ENCODE results near the gene DCTN5. TPM values are rescaled to one million over a fixed set of nuclear protein-coding genes. Genes with fewer than 3 reads are reported as not detected.

The DCTN5 gene
- 91.0 and 101 TPM in 2 replicates for total RNA-seq (2022)
- Bru-seq, nascent RNA = percentile 85 among the genes with signal in this experiment
- BruChase-seq, experiment 1, labeled RNA remaining after a 2-hour chase = percentile 91 among the genes with signal in this experiment
- BruChase-seq, experiment 2, labeled RNA remaining after a 6-hour chase = percentile 94 among the genes with signal in this experiment
- long read RNA-seq, full-length matches to known transcripts = 86 of 100 reads
- long read RNA-seq, partial matches to known transcripts = 2 of 100 reads
- long read RNA-seq, other reads (novel, unspliced or antisense) = 12 of 100 reads

- DNase-seq = peak; percentile 90 to 93
- Mint-ChIP-seq H3K9me3 (ENCODE audit: unreplicated experiment) (no peaks in the 10 kb centered on the region), H3K4me1 (ENCODE audit: low read depth, unreplicated experiment) (peaks cover 7% of the 10 kb centered on the region), H3K27ac (ENCODE audit: unreplicated experiment) (peak within 1 kb of the TSS; percentile 93), H3K4me3 (ENCODE audit: unreplicated experiment) (peak within 1 kb of the TSS; percentile 96), H3K27me3 (ENCODE audit: insufficient read depth, unreplicated experiment) (no peaks in the 10 kb centered on the region), H3K36me3 (ENCODE audit: insufficient read depth, unreplicated experiment) (peaks cover 51% of the 10 kb centered on the region)
- POLR2A ChIA-PET = interaction anchor here (0.7 to 0.9 kb wide), 2 partner anchors 138 to 239 kb away, joined by 3 to 5 read pairs; no protein-coding TSS in a partner anchor
- no TSS peak for BruUV-seq (replicated peaks)
- intact Hi-C loops (cut with micrococcal nuclease; ENCODE audit: unreplicated experiment) = loop anchor here (1.0 to 5.0 kb wide), 2 partner anchors 36 to 84 kb away; partner anchors contain the start of genes EARS2, PLK1 and UBFD1
- Histone ChIP-seq H3K9me3 (no peaks in the 10 kb centered on the region), H3K4me3 (ENCODE audit: low read depth, low read length) (peak within 1 kb of the TSS; percentile 99), H3K27me3 (replicated peaks; ENCODE audit: control insufficient read depth, insufficient read depth, low read length) (no peaks in the 10 kb centered on the region), H3K36me3 (ENCODE audit: control insufficient read depth, insufficient read depth, low read length) (no peaks in the 10 kb centered on the region), H3K4me1 (no peaks in the 10 kb centered on the region)
- TF ChIP-seq CTCF (IDR thresholded peaks at IDR 0.05; ENCODE audit: insufficient read depth in 1 of 2, low read depth in 1 of 2, low read length in 1 of 2, severe bottlenecking in 1 of 2, unreplicated experiment in 1 of 2) = no peak
- CTCF ChIA-PET = no interaction called here
Observed at GRCh38 chr16:23640931-23641765, at the start of gene DCTN5, which contains the start of gene PALB2. Gene DCTN5, plus strand, starts transcription at chr16:23641466. Its CDS starts 77 bp downstream, at chr16:23641543. Gene PALB2, minus strand, starts transcription at chr16:23641310. Its CDS starts 153 bp downstream, at chr16:23641157.

- Mint-ChIP-seq H3K27me3 (ENCODE audit: insufficient read depth, unreplicated experiment) (no peaks in the 10 kb centered on the region), H3K27ac (ENCODE audit: unreplicated experiment) (no peak overlapping the region), H3K9me3 (ENCODE audit: unreplicated experiment) (no peaks in the 10 kb centered on the region), H3K36me3 (ENCODE audit: insufficient read depth, unreplicated experiment) (peaks cover 21% of the 10 kb centered on the region), H3K4me3 (ENCODE audit: unreplicated experiment) (no peak overlapping the region), H3K4me1 (ENCODE audit: low read depth, unreplicated experiment) (no peaks in the 10 kb centered on the region)
- DNase-seq = no peak
- no peak overlapping the region for H3K4me3 ChIP-seq (ENCODE audit: low read depth, low read length)
- POLR2A ChIA-PET = no interaction called here
- TF ChIP-seq CTCF (IDR thresholded peaks at IDR 0.05; ENCODE audit: insufficient read depth in 1 of 2, low read depth in 1 of 2, low read length in 1 of 2, severe bottlenecking in 1 of 2, unreplicated experiment in 1 of 2) = no peak
- CTCF ChIA-PET = no interaction called here
- H3K27me3 ChIP-seq (replicated peaks; ENCODE audit: control insufficient read depth, insufficient read depth, low read length) = no peaks in the 10 kb centered on the region
- intact Hi-C loops (cut with micrococcal nuclease; ENCODE audit: unreplicated experiment) = no loop called here
- no peaks in the 10 kb centered on the region for H3K4me1 ChIP-seq
- peaks cover 3% of the 10 kb centered on the region for H3K36me3 ChIP-seq (ENCODE audit: control insufficient read depth, insufficient read depth, low read length)
- no peaks in the 10 kb centered on the region for H3K9me3 ChIP-seq
- BruUV-seq (replicated peaks) = no TSS peak
Observed at GRCh38 chr16:23594186-23594585, 47.1 kb upstream of the DCTN5 start.

GRCh38 chr16:23595246-23595950 lies 45.9 kb upstream of the DCTN5 start:
- ChIA-PET POLR2A (no interaction called here), CTCF (no interaction called here)
- Mint-ChIP-seq H3K4me3 (ENCODE audit: unreplicated experiment) (peak overlapping the region; percentile 75), H3K9me3 (ENCODE audit: unreplicated experiment) (no peaks in the 10 kb centered on the region), H3K27me3 (ENCODE audit: insufficient read depth, unreplicated experiment) (no peaks in the 10 kb centered on the region), H3K4me1 (ENCODE audit: low read depth, unreplicated experiment) (no peaks in the 10 kb centered on the region), H3K36me3 (ENCODE audit: insufficient read depth, unreplicated experiment) (peaks cover 20% of the 10 kb centered on the region), H3K27ac (ENCODE audit: unreplicated experiment) (peak overlapping the region; percentile 50)
- intact Hi-C loops (cut with micrococcal nuclease; ENCODE audit: unreplicated experiment) = no loop called here
- Histone ChIP-seq H3K4me1 (no peaks in the 10 kb centered on the region), H3K4me3 (ENCODE audit: low read depth, low read length) (peak overlapping the region; percentile 92), H3K36me3 (ENCODE audit: control insufficient read depth, insufficient read depth, low read length) (no peaks in the 10 kb centered on the region; the same call in none of the 2 replicates), H3K27me3 (replicated peaks; ENCODE audit: control insufficient read depth, insufficient read depth, low read length) (no peaks in the 10 kb centered on the region), H3K9me3 (no peaks in the 10 kb centered on the region)
- TSS peak; percentile 52 for BruUV-seq (replicated peaks)
- DNase-seq = no peak
- TF ChIP-seq CTCF (IDR thresholded peaks at IDR 0.05; ENCODE audit: insufficient read depth in 1 of 2, low read depth in 1 of 2, low read length in 1 of 2, severe bottlenecking in 1 of 2, unreplicated experiment in 1 of 2) = no peak
